KMS-11 (cell line): ENCODE data around the gene KCNAB1.

Experiments
- H2AFZ ChIP-seq: fragments of 200-600 bp; sonication (generic); 2 replicates; pipeline ENCODE4 v1.6.1; 2016; ENCODE audit warnings: antibody characterized with exemption, mixed run types, low read depth
- H3K27ac ChIP-seq: fragments of 200-600 bp; sonication (generic); 2 replicates; pipeline ENCODE4 v1.6.1; 2016; ENCODE audit warnings: mild to moderate bottlenecking, mixed run types
- H3K27me3 ChIP-seq: fragments of 200-600 bp; sonication (generic); 2 replicates; pipeline ENCODE4 v1.6.1; 2017; ENCODE audit warnings: mild to moderate bottlenecking, low read depth, mixed run types, moderate library complexity; ENCODE audit not compliant: insufficient read depth
- H3K36me3 ChIP-seq: fragments of 200-600 bp; sonication (generic); 2 replicates; pipeline ENCODE4 v1.6.1; 2017; ENCODE audit warnings: mild to moderate bottlenecking, mixed run types; ENCODE audit not compliant: insufficient read depth
- H3K4me1 ChIP-seq: fragments of 200-600 bp; sonication (generic); 2 replicates; pipeline ENCODE4 v1.6.1; 2016; ENCODE audit warnings: mild to moderate bottlenecking, low read depth, mixed run types; ENCODE audit not compliant: poor library complexity, severe bottlenecking
- H3K4me2 ChIP-seq: fragments of 200-600 bp; sonication (generic); 2 replicates; pipeline ENCODE4 v1.7.0; 2016; ENCODE audit warnings: mild to moderate bottlenecking, mixed run types
- H3K4me3 ChIP-seq: fragments of 200-600 bp; sonication (generic); IDR thresholded peaks from 2 replicates; pipeline ENCODE4 v1.6.1; 2017; ENCODE audit warnings: low read depth, low read length, mixed read lengths; ENCODE audit not compliant: insufficient read depth
- H3K79me2 ChIP-seq: fragments of 200-600 bp; sonication (generic); 2 replicates; pipeline ENCODE4 v1.6.1; 2016; ENCODE audit warnings: low read depth, mixed run types; ENCODE audit not compliant: insufficient read depth
- H3K9ac ChIP-seq: fragments of 200-600 bp; sonication (generic); 2 replicates; pipeline ENCODE4 v1.6.1; 2016; ENCODE audit warnings: mild to moderate bottlenecking, mixed run types
- H4K20me1 ChIP-seq: fragments of 200-600 bp; sonication (generic); 2 replicates; pipeline ENCODE4 v1.6.1; 2016; ENCODE audit warnings: mild to moderate bottlenecking, mixed run types; ENCODE audit not compliant: insufficient read depth
- TF ChIP-seq, protein P1 (sequence below): fragments of 200-600 bp; sonication (generic); conservative IDR thresholded peaks from 2 replicates; pipeline ENCODE4 v1.6.1; 2017; ENCODE audit warnings: low read depth, mild to moderate bottlenecking, antibody characterized with exemption, low read length, moderate library complexity, mixed read lengths

The KCNAB1 gene

DNA sequence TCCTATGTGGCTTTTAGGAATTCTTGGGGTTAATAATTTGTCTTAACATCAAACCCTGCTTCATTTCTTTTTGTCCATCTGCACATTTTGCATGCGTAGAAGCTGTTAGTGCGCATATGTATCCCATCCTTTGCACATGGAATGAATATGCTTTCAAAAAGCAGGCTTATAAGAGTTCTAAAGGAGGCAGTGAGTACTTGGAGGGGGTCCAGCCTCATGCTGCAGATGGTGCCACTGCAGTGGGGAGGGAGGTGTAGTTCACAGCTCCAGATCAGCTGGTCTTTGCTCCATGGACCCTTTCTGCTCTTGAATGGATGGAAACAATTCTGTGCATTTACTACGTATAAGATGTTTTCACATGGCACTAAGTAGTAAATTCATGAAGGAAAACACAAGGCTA lies 455.3 kb downstream of the KCNAB1 start:
- Histone ChIP-seq H3K27me3 (no peaks in the 10 kb centered on the region), H4K20me1 (no peaks in the 10 kb centered on the region), H3K4me3 (no peak overlapping the region), H3K4me1 (no peaks in the 10 kb centered on the region), H2AFZ (no peak overlapping the region), H3K79me2 (no peaks in the 10 kb centered on the region), H3K36me3 (no peaks in the 10 kb centered on the region), H3K4me2 (no peak overlapping the region), H3K9ac (no peak overlapping the region), H3K27ac (no peak overlapping the region)
- TF ChIP-seq, protein P1, sequence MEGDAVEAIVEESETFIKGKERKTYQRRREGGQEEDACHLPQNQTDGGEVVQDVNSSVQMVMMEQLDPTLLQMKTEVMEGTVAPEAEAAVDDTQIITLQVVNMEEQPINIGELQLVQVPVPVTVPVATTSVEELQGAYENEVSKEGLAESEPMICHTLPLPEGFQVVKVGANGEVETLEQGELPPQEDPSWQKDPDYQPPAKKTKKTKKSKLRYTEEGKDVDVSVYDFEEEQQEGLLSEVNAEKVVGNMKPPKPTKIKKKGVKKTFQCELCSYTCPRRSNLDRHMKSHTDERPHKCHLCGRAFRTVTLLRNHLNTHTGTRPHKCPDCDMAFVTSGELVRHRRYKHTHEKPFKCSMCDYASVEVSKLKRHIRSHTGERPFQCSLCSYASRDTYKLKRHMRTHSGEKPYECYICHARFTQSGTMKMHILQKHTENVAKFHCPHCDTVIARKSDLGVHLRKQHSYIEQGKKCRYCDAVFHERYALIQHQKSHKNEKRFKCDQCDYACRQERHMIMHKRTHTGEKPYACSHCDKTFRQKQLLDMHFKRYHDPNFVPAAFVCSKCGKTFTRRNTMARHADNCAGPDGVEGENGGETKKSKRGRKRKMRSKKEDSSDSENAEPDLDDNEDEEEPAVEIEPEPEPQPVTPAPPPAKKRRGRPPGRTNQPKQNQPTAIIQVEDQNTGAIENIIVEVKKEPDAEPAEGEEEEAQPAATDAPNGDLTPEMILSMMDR, result no peak

- no peaks in the 10 kb centered on the region for H3K36me3 ChIP-seq
- H3K4me1 ChIP-seq, result no peaks in the 10 kb centered on the region
- H3K27ac ChIP-seq, result no peak overlapping the region
- TF ChIP-seq, protein P1, result no peak
- no peak overlapping the region for H3K4me3 ChIP-seq
- no peaks in the 10 kb centered on the region for H3K79me2 ChIP-seq
- no peak overlapping the region for H2AFZ ChIP-seq
- no peak overlapping the region for H3K9ac ChIP-seq
- H3K27me3 ChIP-seq, result no peaks in the 10 kb centered on the region
- no peak overlapping the region for H3K4me2 ChIP-seq
- no peaks in the 10 kb centered on the region for H4K20me1 ChIP-seq
Measured at GRCh38 chr3:156576051-156576450, 455.7 kb downstream of the KCNAB1 start.

DNA sequence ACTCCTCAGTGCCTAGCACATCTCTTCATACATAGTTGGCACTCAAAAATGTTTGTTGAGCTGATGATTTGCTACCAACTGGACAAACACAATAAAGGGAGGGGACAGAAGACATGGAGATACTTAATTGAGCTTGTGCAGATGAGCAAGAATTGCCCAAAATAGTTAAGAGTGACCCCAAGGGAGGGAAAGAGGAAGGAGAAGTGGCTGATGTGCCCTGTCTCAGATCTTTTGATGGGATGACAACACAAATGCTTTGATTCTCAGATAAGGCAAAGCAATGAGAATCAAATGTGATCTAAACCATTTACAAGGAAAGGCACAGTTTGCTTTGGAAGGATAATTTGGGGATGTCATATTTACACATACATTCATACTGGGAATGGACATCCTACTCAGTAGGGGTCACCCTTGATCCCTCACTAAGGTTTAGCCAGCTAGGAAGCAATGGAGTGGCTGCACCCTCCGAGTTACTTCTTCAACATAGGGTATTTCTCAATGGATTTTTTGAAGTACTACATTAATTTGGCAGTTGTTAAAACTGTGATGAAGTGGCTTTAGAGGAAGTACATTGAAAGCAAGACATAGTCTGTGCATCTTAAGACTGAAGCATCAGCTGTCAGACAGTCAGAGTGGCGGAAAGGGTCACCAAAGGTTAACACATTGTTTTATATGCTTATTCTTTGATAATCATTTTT lies 456.4 kb downstream of the KCNAB1 start:
- no peak overlapping the region for H3K9ac ChIP-seq
- no peak overlapping the region for H3K4me3 ChIP-seq
- no peaks in the 10 kb centered on the region for H3K4me1 ChIP-seq
- no peak overlapping the region for H3K4me2 ChIP-seq
- no peaks in the 10 kb centered on the region for H4K20me1 ChIP-seq
- H3K27ac ChIP-seq, result no peak overlapping the region
- H3K27me3 ChIP-seq, result no peaks in the 10 kb centered on the region
- no peaks in the 10 kb centered on the region for H3K36me3 ChIP-seq
- TF ChIP-seq, protein P1, result no peak
- no peak overlapping the region for H2AFZ ChIP-seq
- H3K79me2 ChIP-seq, result no peaks in the 10 kb centered on the region

- TF ChIP-seq, protein P1, result no peak
- Histone ChIP-seq H3K27me3 (no peaks in the 10 kb centered on the region), H3K79me2 (no peaks in the 10 kb centered on the region), H3K4me2 (no peak overlapping the region), H3K36me3 (no peaks in the 10 kb centered on the region), H3K27ac (no peak overlapping the region), H3K9ac (no peak overlapping the region), H3K4me3 (no peak overlapping the region), H2AFZ (no peak overlapping the region), H3K4me1 (no peaks in the 10 kb centered on the region), H4K20me1 (no peaks in the 10 kb centered on the region)
Measured at GRCh38 chr3:156577736-156578135, 457.4 kb downstream of the KCNAB1 start.
